GM12878 (cell line): ENCODE data around the gene RALB. TPM values are rescaled to one million over a fixed set of nuclear protein-coding genes. Genes with fewer than 3 reads are reported as not detected.
A peak's percentile ranks its signal among the peaks of the same experiment; 100 is the strongest.

Source experiments
- ATF7 ChIP-seq: fragments of 450-650 bp; IDR thresholded peaks from 2 replicates; pipeline ENCODE4 v1.6.1; 2016; ENCODE audit warnings: low read depth, mild to moderate bottlenecking
- CBX3 ChIP-seq: fragments of 200-600 bp; sonication (generic); IDR thresholded peaks from 2 replicates; pipeline ENCODE4 v1.6.1; 2016; ENCODE audit warnings: low read depth, borderline replicate concordance
- CBX5 ChIP-seq: sonication (generic); IDR thresholded peaks from 2 replicates; pipeline ENCODE4 v1.6.1; 2016; ENCODE audit warnings: low read depth, moderate library complexity, mild to moderate bottlenecking, inconsistent platforms
- CTCF ChIP-seq, 3 experiments: IDR thresholded peaks in 2 of 3; conservative IDR thresholded peaks in 1 of 3; 2 replicates each; pipeline ENCODE4 v1.5.1; 2011; ENCODE audit warnings: low read depth in 3 of 3, low read length in 3 of 3, mild to moderate bottlenecking in 3 of 3, control low read depth in 2 of 3, moderate library complexity in 2 of 3, inconsistent platforms in 1 of 3, mixed read lengths in 1 of 3; ENCODE audit not compliant: control insufficient read depth in 2 of 3, insufficient read depth in 1 of 3; ENCODE audit errors: extremely low read depth in 1 of 3
- JUNB ChIP-seq: IDR thresholded peaks from 2 replicates; pipeline ENCODE4 v1.6.1; 2016; ENCODE audit warnings: antibody characterized with exemption, mild to moderate bottlenecking
- JUND ChIP-seq: IDR thresholded peaks from 2 replicates; pipeline ENCODE4 v1.6.1; 2012; ENCODE audit warnings: low read depth, mild to moderate bottlenecking, low read length, improper control_type of control experiment, moderate library complexity
- KAT2A ChIP-seq: conservative IDR thresholded peaks from 2 replicates; pipeline ENCODE4 v1.6.1; 2011; ENCODE audit warnings: low read depth, low read length; ENCODE audit not compliant: control insufficient read depth
- MLLT1 ChIP-seq: fragments of 450-650 bp; IDR thresholded peaks from 2 replicates; pipeline ENCODE4 v1.6.1; 2016; ENCODE audit warnings: mild to moderate bottlenecking
- MTA2 ChIP-seq: fragments of 450-650 bp; IDR thresholded peaks from 2 replicates; pipeline ENCODE4 v1.6.1; 2016; ENCODE audit warnings: low read depth, mild to moderate bottlenecking, moderate library complexity
- NR2C1 ChIP-seq: fragments of 450-650 bp; IDR thresholded peaks from 2 replicates; pipeline ENCODE4 v1.6.1; 2017; ENCODE audit warnings: antibody characterized with exemption, mild to moderate bottlenecking, moderate library complexity
- RAD21 ChIP-seq: IDR thresholded peaks from 2 replicates; pipeline ENCODE4 v1.6.1; 2011; ENCODE audit warnings: mild to moderate bottlenecking, low read depth, low read length, moderate library complexity; ENCODE audit not compliant: insufficient read depth
- SMAD1 ChIP-seq: fragments of 450-650 bp; IDR thresholded peaks from 2 replicates; pipeline ENCODE4 v1.6.1; 2018; ENCODE audit warnings: mild to moderate bottlenecking, low read depth; ENCODE audit not compliant: partially characterized antibody
- SMARCA5 ChIP-seq: fragments of 450-650 bp; IDR thresholded peaks from 2 replicates; pipeline ENCODE4 v1.6.1; 2017; ENCODE audit warnings: mild to moderate bottlenecking
- SMC3 ChIP-seq: IDR thresholded peaks from 2 replicates; pipeline ENCODE4 v1.6.1; 2011; ENCODE audit warnings: low read length, improper control_type of control experiment, borderline replicate concordance
- TCF3 ChIP-seq: IDR thresholded peaks from 2 replicates; pipeline ENCODE4 v1.6.1; 2012; ENCODE audit warnings: low read depth, mild to moderate bottlenecking, low read length, borderline replicate concordance; ENCODE audit not compliant: insufficient read depth
- ZNF24 ChIP-seq: fragments of 450-650 bp; IDR thresholded peaks from 2 replicates; pipeline ENCODE4 v1.6.1; 2017; ENCODE audit warnings: antibody characterized with exemption, mild to moderate bottlenecking
- polyA plus RNA-seq, 11 experiments: library from polyadenylated mRNA; depleted of rRNA in 4 of 11; unstranded in 6 of 11; stranded (reverse) in 5 of 11; fragments of >200 nt; fragmentation: Nextera tagmentation in 4 of 11; fragmentation: Illumina TruSeq in 1 of 11; extraction: Ambion mirVana in 4 of 11; extraction: Trizol in 1 of 11; gene quantifications; 1 replicate in 1 of 11; 2 replicates in 10 of 11; pipeline versions ENCODE4 v1.2.1 to v1.2.3, GENCODE V29; 2011 to 2016; ENCODE audit warnings: inconsistent platforms in 2 of 11, missing spikeins in 2 of 11, low read depth in 1 of 11
- total RNA-seq, 4 experiments: library from RNA; depleted of rRNA in 3 of 4; stranded (reverse); fragments of >200 nt in 3 of 4; fragmentation: Illumina TruSeq in 1 of 4; extraction: Trizol in 1 of 4; gene quantifications; 2 replicates each; pipeline versions ENCODE4 v1.2.1 to v1.2.3, GENCODE V29; 2013 to 2021

RALB gene
- total and polyA plus RNA-seq, 10 of the 15 experiments (the other 5 are each of a cell fraction or from before 2014, with no cell fraction given), result 8.3 to 54.0 (median 24.2) TPM

- no peak for TF ChIP-seq CBX3
- TF ChIP-seq SMAD1, result no peak
- no peak for TF ChIP-seq RAD21
- no peak for TF ChIP-seq CTCF (IDR thresholded peaks at IDR 0.05 in 2 of 3, conservative IDR thresholded peaks at IDR 0.05 in 1 of 3; ENCODE audit: control insufficient read depth in 2 of 3, extremely low read depth in 1 of 3, insufficient read depth in 1 of 3, low read depth in 3 of 3, low read length in 3 of 3)
- TF ChIP-seq TCF3, result no peak
- TF ChIP-seq CBX5, result no peak; the same call in 1 of the 2 replicates
- TF ChIP-seq MTA2, result peak; percentile 43; the same call in 1 of the 2 replicates
- no peak for TF ChIP-seq ZNF24
- peak; percentile 33; the same call in 1 of the 2 replicates for TF ChIP-seq SMC3
- no peak for TF ChIP-seq JUND
- TF ChIP-seq NR2C1, result no peak
- no peak for TF ChIP-seq KAT2A
- no peak for TF ChIP-seq ATF7
- peak; percentile 8; the same call in 1 of the 2 replicates for TF ChIP-seq SMARCA5
- TF ChIP-seq MLLT1, result 0 out of 2 replicates have a peak, but pooled peaks have one; percentile 22
- peak; percentile 76 for TF ChIP-seq JUNB
Measured at GRCh38 chr2:120231974-120232635, 20.5 kb upstream of the RALB start (continued).
